CD14-positive monocyte (primary cell): ENCODE data around the gene FIS1. TPM values are rescaled to one million over a fixed set of nuclear protein-coding genes. Genes with fewer than 3 reads are reported as not detected.

Source experiments
- DNase-seq, 3 donors: peaks; one replicate each; pipeline ENCODE4 v3.0.0-alpha.2; 2011 to 2022
- H2AFZ ChIP-seq: 2 replicates; pipeline ENCODE4 v1.6.0; 2012; ENCODE audit warnings: mild to moderate bottlenecking, low read depth, low read length, inconsistent platforms; ENCODE audit not compliant: insufficient read depth, poor library complexity, severe bottlenecking
- H3K27ac ChIP-seq, 2 donors: 1 replicate in 1 of 2; 2 replicates in 1 of 2; pipeline ENCODE4 v1.5.1; 2012 to 2013; ENCODE audit warnings: low read length in 2 of 2, control low read depth in 1 of 2, inconsistent platforms in 1 of 2, low read depth in 1 of 2, mild to moderate bottlenecking in 1 of 2
- H3K27me3 ChIP-seq, 2 donors: one replicate each; pipeline versions ENCODE4 v1.6.0 to v1.6.1; 2011 to 2013; ENCODE audit warnings: low read length in 2 of 2; ENCODE audit not compliant: control insufficient read depth in 2 of 2, insufficient read depth in 2 of 2
- H3K36me3 ChIP-seq, 2 donors: replicated peaks in 1 of 2; 1 replicate in 1 of 2; 2 replicates in 1 of 2; pipeline versions ENCODE4 v1.5.1 to v1.6.1; 2012 to 2013; ENCODE audit warnings: low read length in 2 of 2, control low read depth in 1 of 2, inconsistent platforms in 1 of 2, mild to moderate bottlenecking in 1 of 2; ENCODE audit not compliant: insufficient read depth in 2 of 2, control insufficient read depth in 1 of 2
- H3K4me1 ChIP-seq, 2 donors: 1 replicate in 1 of 2; 2 replicates in 1 of 2; pipeline versions ENCODE4 v1.5.1 to v1.6.1; 2012 to 2013; ENCODE audit warnings: low read length in 2 of 2, control low read depth in 1 of 2, inconsistent platforms in 1 of 2, mild to moderate bottlenecking in 1 of 2, moderate library complexity in 1 of 2; ENCODE audit not compliant: insufficient read depth in 2 of 2, control insufficient read depth in 1 of 2
- H3K4me2 ChIP-seq: replicated peaks from 2 replicates; pipeline ENCODE3; 2012; ENCODE audit warnings: low read length, moderate library complexity, mild to moderate bottlenecking; ENCODE audit not compliant: poor library complexity, severe bottlenecking; ENCODE audit errors: extremely low read depth
- H3K4me3 ChIP-seq, 3 experiments: fragments of 200-600 bp in 1 of 3; sonication (generic) in 1 of 3; replicated peaks in 1 of 3; 1 replicate in 2 of 3; 2 replicates in 1 of 3; pipeline ENCODE4 v1.5.1; 2011 to 2013; ENCODE audit warnings: low read length in 3 of 3, mild to moderate bottlenecking in 3 of 3, control low read depth in 2 of 3, low read depth in 2 of 3, inconsistent platforms in 1 of 3, moderate library complexity in 1 of 3
- H3K79me2 ChIP-seq: 2 replicates; pipeline ENCODE4 v1.6.0; 2012; ENCODE audit warnings: mild to moderate bottlenecking, control low read depth, inconsistent platforms, low read length, moderate library complexity; ENCODE audit not compliant: insufficient read depth
- H3K9ac ChIP-seq: 2 replicates; pipeline ENCODE4 v1.6.0; 2017; ENCODE audit warnings: low read length, mild to moderate bottlenecking; ENCODE audit not compliant: insufficient read depth, poor library complexity, severe bottlenecking
- H3K9me3 ChIP-seq, 2 donors: replicated peaks in 1 of 2; 1 replicate in 1 of 2; 2 replicates in 1 of 2; pipeline versions ENCODE4 v1.5.1 to v1.6.1; 2012 to 2013; ENCODE audit warnings: low read length in 2 of 2, control low read depth in 1 of 2; ENCODE audit not compliant: control insufficient read depth in 1 of 2, insufficient read depth in 1 of 2
- H4K20me1 ChIP-seq: 2 replicates; pipeline ENCODE4 v1.6.0; 2012; ENCODE audit warnings: mild to moderate bottlenecking, low read length, control low read depth, moderate library complexity; ENCODE audit not compliant: insufficient read depth
- H3K27ac Mint-ChIP-seq, 7 donors: one replicate each; pipeline ENCODE4 v1.8.0; 2020; ENCODE audit warnings: mild to moderate bottlenecking in 7 of 7, mixed read lengths in 7 of 7, moderate library complexity in 6 of 7, inconsistent platforms in 2 of 7
- H3K27me3 Mint-ChIP-seq, 3 donors: one replicate each; pipeline ENCODE4 v1.8.0; 2021 to 2022; ENCODE audit warnings: low read depth in 3 of 3, mild to moderate bottlenecking in 3 of 3, mixed read lengths in 3 of 3, moderate library complexity in 3 of 3, inconsistent platforms in 1 of 3
- H3K36me3 Mint-ChIP-seq, 2 donors: one replicate each; pipeline ENCODE4 v1.8.0; 2020; ENCODE audit warnings: mixed read lengths in 2 of 2, inconsistent platforms in 1 of 2, mild to moderate bottlenecking in 1 of 2
- H3K4me1 Mint-ChIP-seq: one replicate; pipeline ENCODE4 v1.8.0; 2020; ENCODE audit warnings: mild to moderate bottlenecking, mixed read lengths
- H3K4me3 Mint-ChIP-seq, 2 donors: one replicate each; pipeline ENCODE4 v1.8.0; 2020; ENCODE audit warnings: mild to moderate bottlenecking in 2 of 2, mixed read lengths in 2 of 2, moderate library complexity in 1 of 2
- H3K9me3 Mint-ChIP-seq, 7 donors: one replicate each; pipeline ENCODE4 v1.8.0; 2020 to 2022; ENCODE audit warnings: mixed read lengths in 7 of 7, mild to moderate bottlenecking in 6 of 7, moderate library complexity in 6 of 7, inconsistent platforms in 2 of 7
- CTCF ChIP-seq: fragments of 200-600 bp; IDR thresholded peaks from one replicate; pipeline ENCODE4 v1.8.0; 2022; ENCODE audit warnings: antibody characterized with exemption, mild to moderate bottlenecking
- WGBS: methylation state at CpG from one replicate; pipeline ENCODE4 v1.1.5; 2013; ENCODE audit warnings: missing lambda C conversion rate; ENCODE audit not compliant: insufficient coverage; 5-methylcytosine and 5-hydroxymethylcytosine counted together
- intact Hi-C, 2 donors: fragments of 100-400 bp; cut with micrococcal nuclease; formaldehyde crosslinking; loops; one replicate each; pipeline versions ENCODE4 v1.15.0 to v1.15.1; 2023
- polyA plus RNA-seq, 3 donors: library from polyadenylated mRNA; depleted of rRNA in 1 of 3; unstranded in 2 of 3; stranded (reverse) in 1 of 3; fragments of 300-500 nt in 2 of 3; fragments of >200 nt in 1 of 3; fragmentation: Illumina TruSeq in 2 of 3; gene quantifications; 1 replicate in 2 of 3; 2 replicates in 1 of 3; pipeline ENCODE4 v1.2.3, GENCODE V29; 2012 to 2021

Gene FIS1
- polyA plus RNA-seq, 3 donors = 152 to 198 (median 195) TPM

- H3K36me3 ChIP-seq = peaks cover 15 to 28% of the 10 kb centered on the region in 2 donors
- Mint-ChIP-seq H3K4me3 (no peak overlapping the region), H3K4me1 (peaks cover 49% of the 10 kb centered on the region), H3K27ac (peak overlapping the region in 1 of 7 donors; percentile 26), H3K27me3 (peaks cover 14 to 31% (median 23%) of the 10 kb centered on the region in 3 donors), H3K36me3 (peaks cover 41 to 53% of the 10 kb centered on the region in 2 donors), H3K9me3 (peaks cover 0 to 3% (median 0%) of the 10 kb centered on the region in 7 donors)
- no peak for TF ChIP-seq CTCF
- no peak overlapping the region for H3K9ac ChIP-seq
- H3K4me2 ChIP-seq = no peak overlapping the region
- peaks cover 0 to 27% of the 10 kb centered on the region in 2 donors for H3K27me3 ChIP-seq
- DNase-seq = no peak
- no peak overlapping the region for H2AFZ ChIP-seq
- H3K4me3 ChIP-seq = no peak overlapping the region
- H3K79me2 ChIP-seq = peaks cover 21% of the 10 kb centered on the region
- H3K9me3 ChIP-seq = no peaks in the 10 kb centered on the region
- H3K4me1 ChIP-seq = peaks cover 45 to 54% of the 10 kb centered on the region in 2 donors
- 98% methylated on average over 4 of the region's 9 CpGs for WGBS
- H3K27ac ChIP-seq = no peak overlapping the region
- intact Hi-C loops = loop anchor here in 1 of 2 donors (10.0 kb wide), 2 partner anchors 95 to 655 kb away; partner anchors contain the start of genes FBXO24 and LRCH4
- peaks cover 88% of the 10 kb centered on the region for H4K20me1 ChIP-seq
Measured at GRCh38 chr7:101239951-101240220, 5.0 kb downstream of the FIS1 start.

- peak overlapping the region in 1 of 2 donors; percentile 30 for H3K4me3 Mint-ChIP-seq
- intact Hi-C loops = no loop called here
- H3K27ac Mint-ChIP-seq = peak overlapping the region in 1 of 7 donors; percentile 9
- no peak for TF ChIP-seq CTCF
- H3K27me3 Mint-ChIP-seq = peaks cover 14 to 31% (median 23%) of the 10 kb centered on the region in 3 donors
- no peak overlapping the region for H3K9ac ChIP-seq
- peaks cover 43 to 52% of the 10 kb centered on the region in 2 donors for H3K4me1 ChIP-seq
- H3K4me1 Mint-ChIP-seq = peaks cover 47% of the 10 kb centered on the region
- peaks cover 0 to 27% of the 10 kb centered on the region in 2 donors for H3K27me3 ChIP-seq
- H3K27ac ChIP-seq = no peak overlapping the region
- H3K9me3 Mint-ChIP-seq = peaks cover 0 to 3% (median 0%) of the 10 kb centered on the region in 7 donors
- H3K9me3 ChIP-seq = no peaks in the 10 kb centered on the region
- no peak for DNase-seq
- 66% methylated on average over 12 of the region's 27 CpGs for WGBS
- no peak overlapping the region for H2AFZ ChIP-seq
- no peak overlapping the region for H3K4me2 ChIP-seq
- H3K4me3 ChIP-seq = no peak overlapping the region
- H4K20me1 ChIP-seq = peaks cover 85% of the 10 kb centered on the region
- peaks cover 15 to 28% of the 10 kb centered on the region in 2 donors for H3K36me3 ChIP-seq
- H3K36me3 Mint-ChIP-seq = peaks cover 41 to 54% of the 10 kb centered on the region in 2 donors
- peaks cover 17% of the 10 kb centered on the region for H3K79me2 ChIP-seq
Measured at GRCh38 chr7:101239191-101239950, 5.5 kb downstream of the FIS1 start.
